H1 (cell line): Measurements from ENCODE around the gene TMEM254. TPM values are rescaled to one million over a fixed set of nuclear protein-coding genes. Genes with fewer than 3 reads are reported as not detected.

ENCODE experiments used
- CTCF ChIA-PET: fragments of 300-600 bp; sonication (Branson Sonifier 250); formaldehyde crosslinking; loops from one replicate; lab custom pipeline; 2021; ENCODE audit not compliant: partially characterized antibody; lab: Charles Lee
- POLR2A ChIA-PET: fragments of 300-600 bp; sonication (Branson Sonifier 250); formaldehyde crosslinking; loops from one replicate; lab custom pipeline; 2021; ENCODE audit warnings: inconsistent platforms; ENCODE audit not compliant: partially characterized antibody; lab: Charles Lee
- DNase-seq, 2 experiments: peaks; one replicate each; pipeline versions ENCODE4 v3.0.0 to v3.0.0-alpha.2; 2010 to 2022; ENCODE audit warnings: low spot score in 2 of 2, low read depth in 1 of 2, mixed read lengths in 1 of 2
- FAIRE-seq: peaks from 2 replicates; lab custom pipeline; 2011; peaks lifted over from hg19 to GRCh38; lab: Jason Lieb, UNC
- H2AFZ ChIP-seq: 2 replicates; pipeline ENCODE4 v1.8.1; 2012; ENCODE audit warnings: low read length, inconsistent platforms
- H2AK5ac ChIP-seq: 2 replicates; pipeline ENCODE4 v1.6.1; 2013; ENCODE audit warnings: low read depth, low read length
- H2BK120ac ChIP-seq: replicated peaks from 2 replicates; pipeline ENCODE3; 2013; ENCODE audit warnings: low read depth, low read length, inconsistent platforms
- H2BK12ac ChIP-seq: 2 replicates; pipeline ENCODE4 v1.6.1; 2013; ENCODE audit warnings: low read depth, low read length
- H2BK15ac ChIP-seq: 2 replicates; pipeline ENCODE4 v1.6.1; 2013; ENCODE audit warnings: low read length
- H2BK20ac ChIP-seq: 2 replicates; pipeline ENCODE4 v1.6.1; 2013; ENCODE audit warnings: low read length
- H2BK5ac ChIP-seq: 2 replicates; pipeline ENCODE4 v1.6.1; 2013; ENCODE audit warnings: low read depth, low read length
- H3K14ac ChIP-seq: 2 replicates; pipeline ENCODE4 v1.6.1; 2013; ENCODE audit warnings: inconsistent platforms; ENCODE audit not compliant: insufficient read length
- H3K18ac ChIP-seq: 2 replicates; pipeline ENCODE4 v1.6.1; 2013; ENCODE audit warnings: low read length; ENCODE audit errors: extremely low read depth
- H3K23ac ChIP-seq: 2 replicates; pipeline ENCODE4 v1.6.1; 2013; ENCODE audit warnings: inconsistent platforms; ENCODE audit not compliant: insufficient read length
- H3K23me2 ChIP-seq: 2 replicates; pipeline ENCODE4 v1.6.1; 2013; ENCODE audit warnings: low read depth, low read length
- H3K27ac ChIP-seq: 2 replicates; pipeline ENCODE4 v1.6.1; 2011; ENCODE audit warnings: low read depth, low read length, inconsistent platforms
- H3K27me3 ChIP-seq, 4 experiments: replicated peaks in 1 of 4; 1 replicate in 1 of 4; 2 replicates in 3 of 4; pipeline versions ENCODE4 v1.6.1 to v1.8.1; 2011 to 2013; ENCODE audit warnings: low read length in 3 of 4, mild to moderate bottlenecking in 3 of 4, inconsistent platforms in 2 of 4, mixed read lengths in 2 of 4, moderate library complexity in 1 of 4; ENCODE audit not compliant: control insufficient read depth in 3 of 4, insufficient read depth in 3 of 4; ENCODE audit errors: extremely low read depth in 1 of 4
- H3K36me3 ChIP-seq, 4 experiments: 2 replicates each; pipeline versions ENCODE4 v1.6.1 to v1.8.1; 2011 to 2013; ENCODE audit warnings: mild to moderate bottlenecking in 4 of 4, low read length in 3 of 4, moderate library complexity in 2 of 4, control low read depth in 1 of 4, inconsistent platforms in 1 of 4; ENCODE audit not compliant: insufficient read depth in 4 of 4, control insufficient read depth in 2 of 4
- H3K4ac ChIP-seq: replicated peaks from 2 replicates; pipeline ENCODE3; 2013; ENCODE audit warnings: low read length, low read depth, mixed read lengths, inconsistent platforms; ENCODE audit not compliant: insufficient read length
- H3K4me1 ChIP-seq, 4 experiments: replicated peaks in 1 of 4; 1 replicate in 1 of 4; 2 replicates in 3 of 4; pipeline versions ENCODE4 v1.6.1 to v1.8.1; 2011 to 2013; ENCODE audit warnings: low read length in 3 of 4, inconsistent platforms in 2 of 4, mixed read lengths in 1 of 4; ENCODE audit not compliant: insufficient read depth in 4 of 4, control insufficient read depth in 3 of 4
- H3K4me2 ChIP-seq, 2 experiments: 2 replicates each; pipeline versions ENCODE4 v1.6.1 to v1.8.1; 2011 to 2013; ENCODE audit warnings: low read depth in 2 of 2, low read length in 2 of 2, control low read depth in 1 of 2, inconsistent platforms in 1 of 2, mild to moderate bottlenecking in 1 of 2; ENCODE audit not compliant: insufficient read depth in 1 of 2
- H3K4me3 ChIP-seq, 4 experiments: fragments of 200-600, 300-600 bp in 1 of 4; sonication (generic), shearing (Covaris generic), sonication (Bioruptor Twin) in 1 of 4; 2 replicates each; pipeline versions ENCODE4 v1.5.1 to v1.8.1; 2011 to 2016; ENCODE audit warnings: low read length in 4 of 4, low read depth in 3 of 4, control low read depth in 2 of 4, inconsistent platforms in 2 of 4, mild to moderate bottlenecking in 2 of 4, mixed read lengths in 1 of 4, moderate library complexity in 1 of 4; ENCODE audit not compliant: insufficient read depth in 2 of 4; ENCODE audit errors: extremely low read depth in 1 of 4
- H3K56ac ChIP-seq: replicated peaks from 2 replicates; pipeline ENCODE3; 2013; ENCODE audit warnings: low read depth, mild to moderate bottlenecking, mixed read lengths, low read length, inconsistent platforms; ENCODE audit not compliant: insufficient read length
- H3K79me1 ChIP-seq: 2 replicates; pipeline ENCODE4 v1.6.1; 2013; ENCODE audit warnings: low read depth, low read length, control low read depth
- H3K79me2 ChIP-seq, 2 experiments: 2 replicates each; pipeline versions ENCODE4 v1.6.1 to v1.8.1; 2012 to 2013; ENCODE audit warnings: low read length in 2 of 2, mild to moderate bottlenecking in 2 of 2, inconsistent platforms in 1 of 2; ENCODE audit not compliant: insufficient read depth in 2 of 2, control insufficient read depth in 1 of 2
- H3K9ac ChIP-seq, 4 experiments: replicated peaks in 1 of 4; 1 replicate in 1 of 4; 2 replicates in 3 of 4; pipeline versions ENCODE4 v1.6.1 to v1.8.1; 2011 to 2013; ENCODE audit warnings: low read depth in 3 of 4, low read length in 3 of 4, control low read depth in 2 of 4, mild to moderate bottlenecking in 2 of 4, moderate library complexity in 2 of 4, inconsistent platforms in 1 of 4; ENCODE audit errors: extremely low read depth in 1 of 4
- H3K9me3 ChIP-seq, 2 experiments: 2 replicates each; pipeline versions ENCODE4 v1.6.1 to v1.8.1; 2012 to 2013; ENCODE audit warnings: mild to moderate bottlenecking in 2 of 2, moderate library complexity in 2 of 2, control low read depth in 1 of 2, inconsistent platforms in 1 of 2, low read depth in 1 of 2, low read length in 1 of 2, mixed read lengths in 1 of 2; ENCODE audit not compliant: insufficient read depth in 2 of 2
- H4K20me1 ChIP-seq, 2 experiments: replicated peaks in 1 of 2; 2 replicates each; pipeline versions ENCODE3 to v1.8.1; 2011 to 2013; ENCODE audit warnings: inconsistent platforms in 2 of 2, low read length in 2 of 2, mild to moderate bottlenecking in 1 of 2; ENCODE audit not compliant: insufficient read depth in 2 of 2, control insufficient read depth in 1 of 2
- H4K5ac ChIP-seq: 2 replicates; pipeline ENCODE4 v1.6.1; 2013; ENCODE audit warnings: low read length, low read depth, mixed read lengths, inconsistent platforms; ENCODE audit not compliant: insufficient read length
- H4K8ac ChIP-seq: 2 replicates; pipeline ENCODE4 v1.8.0; 2013; ENCODE audit warnings: mild to moderate bottlenecking, moderate library complexity, low read length, inconsistent platforms; ENCODE audit not compliant: insufficient read depth; ENCODE audit errors: extremely low read depth
- H4K91ac ChIP-seq: replicated peaks from 2 replicates; pipeline ENCODE3; 2013; ENCODE audit warnings: low read length, mixed read lengths, inconsistent platforms; ENCODE audit not compliant: insufficient read length
- EGR1 ChIP-seq: IDR thresholded peaks from 2 replicates; pipeline ENCODE4 v1.6.1; 2011; ENCODE audit warnings: low read depth, low read length, borderline replicate concordance
- TAF7 ChIP-seq: optimal IDR thresholded peaks from 2 replicates; pipeline ENCODE3; 2011; ENCODE audit warnings: low read depth, mild to moderate bottlenecking, inconsistent platforms, low read length, moderate library complexity, borderline replicate concordance
- WGBS, 2 experiments: shearing (Covaris generic) in 1 of 2; methylation state at CpG; one replicate each; pipeline versions ENCODE4 v1.1.6 to v1.1.7; 2013 to 2015; ENCODE audit warnings: low lambda C conversion rate in 2 of 2, mixed read lengths in 2 of 2, inconsistent platforms in 1 of 2, low coverage in 1 of 2, missing lambda C conversion rate in 1 of 2; ENCODE audit not compliant: insufficient replicate concordance in 2 of 2, insufficient coverage in 1 of 2, insufficient read length in 1 of 2; ENCODE audit errors: extremely low coverage in 1 of 2, missing lambda C conversion rate in 1 of 2; 5-methylcytosine and 5-hydroxymethylcytosine counted together
- polyA plus RNA-seq, 7 experiments: library from polyadenylated mRNA; depleted of rRNA in 3 of 7; stranded (reverse) in 5 of 7; unstranded in 2 of 7; fragments of >200 nt in 5 of 7; fragments of 200-250 nt in 2 of 7; gene quantifications; 1 replicate in 5 of 7; 2 replicates in 1 of 7; 4 replicates in 1 of 7; pipeline versions ENCODE4 v1.2.1 to v1.2.3, GENCODE V29; 2011 to 2013; ENCODE audit warnings: missing spikeins in 2 of 7, mixed read lengths in 2 of 7
- total RNA-seq: library from RNA; stranded (reverse); fragmentation: NEBNext Ultra II Directional; extraction: Animal tissue kit (Norgen Biotek cat#: 25700); gene quantifications from 2 replicates; pipeline ENCODE4 v1.2.1, GENCODE V29; 2021

The TMEM254 gene
- total and polyA plus RNA-seq, 2 of the 8 experiments (the other 6 are each of a cell fraction or from before 2014, with no cell fraction given) = 26.9 to 61.2 TPM

- Histone ChIP-seq H3K79me1 (no peaks in the 10 kb centered on the region), H3K9ac (no peak overlapping the region), H3K27me3 (no peaks in the 10 kb centered on the region), H3K56ac (no peak overlapping the region), H3K23ac (no peak overlapping the region), H3K4me2 (no peak overlapping the region), H3K27ac (no peak overlapping the region), H3K4me1 (peaks cover 0 to 5% (median 0%) of the 10 kb centered on the region in 4 experiments; a peak in 2 of 7 replicates), H2BK12ac (no peak overlapping the region), H3K18ac (no peak overlapping the region), H2BK5ac (no peak overlapping the region), H2BK120ac (no peak overlapping the region), H2AK5ac (peak overlapping the region; percentile 82; the same call in 1 of the 2 replicates), H2BK20ac (no peak overlapping the region), H2AFZ (no peak overlapping the region), H4K8ac (no peak overlapping the region), H3K4me3 (no peak overlapping the region), H4K91ac (no peak overlapping the region), H4K20me1 (no peaks in the 10 kb centered on the region), H3K4ac (no peak overlapping the region), H3K14ac (no peak overlapping the region), H3K36me3 (no peaks in the 10 kb centered on the region), H3K9me3 (no peaks in the 10 kb centered on the region), H3K23me2 (no peaks in the 10 kb centered on the region), H2BK15ac (no peak overlapping the region), H4K5ac (no peak overlapping the region), H3K79me2 (no peaks in the 10 kb centered on the region)
- no peak for FAIRE-seq
- CTCF ChIA-PET = interaction anchor here (1.0 to 6.6 kb wide), 12 partner anchors 9 to 111 kb away, joined by 3 to 75 read pairs (median 5); no protein-coding TSS in a partner anchor
- WGBS, 2 experiments = 89% methylated on average over 19 of the region's 19 CpGs; no CpG with 5 or more reads in 1 of the 2 experiments
- DNase-seq = no peak
- POLR2A ChIA-PET = no interaction called here
- TF ChIP-seq TAF7 = no peak
- no peak for TF ChIP-seq EGR1
Measured at GRCh38 chr10:80141696-80142460, 63.4 kb downstream of the TMEM254 start.
